H1 (cell line): ENCODE data around the gene NIPSNAP2. TPM values are rescaled to one million over a fixed set of nuclear protein-coding genes. Genes with fewer than 3 reads are reported as not detected.

Experiments
- TBP ChIP-seq: IDR thresholded peaks from 2 replicates; pipeline ENCODE4 v1.6.1; 2011; ENCODE audit warnings: low read depth, low read length, improper control_type of control experiment
- polyA plus RNA-seq, 7 experiments: library from polyadenylated mRNA; depleted of rRNA in 3 of 7; stranded (reverse) in 5 of 7; unstranded in 2 of 7; fragments of >200 nt in 5 of 7; fragments of 200-250 nt in 2 of 7; gene quantifications; 1 replicate in 5 of 7; 2 replicates in 1 of 7; 4 replicates in 1 of 7; pipeline versions ENCODE4 v1.2.1 to v1.2.3, GENCODE V29; 2011 to 2013; ENCODE audit warnings: missing spikeins in 2 of 7, mixed read lengths in 2 of 7
- total RNA-seq: library from RNA; stranded (reverse); fragmentation: NEBNext Ultra II Directional; extraction: Animal tissue kit (Norgen Biotek cat#: 25700); gene quantifications from 2 replicates; pipeline ENCODE4 v1.2.1, GENCODE V29; 2021

Gene NIPSNAP2
- total and polyA plus RNA-seq, 2 of the 8 experiments (the other 6 are each of a cell fraction or from before 2014, with no cell fraction given), result 31.1 to 45.2 TPM

- TF ChIP-seq TBP, result no peak
These were observed 28.0 kb downstream of the NIPSNAP2 start (continued) for GRCh38 chr7:55992346-55992745.
